Neural cell (in vitro differentiated cells): ENCODE measurements around the gene WARS2.

Source experiments
- EP300 ChIP-seq: fragments of 450-650 bp; conservative IDR thresholded peaks from 2 replicates; pipeline ENCODE4 v1.6.1; 2014; ENCODE audit warnings: antibody characterized with exemption, mild to moderate bottlenecking, moderate library complexity; ENCODE audit not compliant: poor library complexity, severe bottlenecking
- EZH2 ChIP-seq: fragments of 200-600, 300-800 bp; shearing (Covaris generic), sonication (generic); IDR thresholded peaks from 2 replicates; pipeline ENCODE4 v1.6.1; 2014; ENCODE audit warnings: antibody characterized with exemption, low read length, borderline replicate concordance, mild to moderate bottlenecking; ENCODE audit not compliant: insufficient read depth, poor library complexity, severe bottlenecking
- POLR2AphosphoS5 ChIP-seq: IDR thresholded peaks from 2 replicates; pipeline ENCODE4 v1.6.1; 2012
- SMC3 ChIP-seq: fragments of 450-650 bp; conservative IDR thresholded peaks from 2 replicates; pipeline ENCODE4 v1.6.1; 2014; ENCODE audit warnings: antibody characterized with exemption, mild to moderate bottlenecking, moderate library complexity; ENCODE audit not compliant: poor library complexity
- TAF1 ChIP-seq: IDR thresholded peaks from 2 replicates; pipeline ENCODE4 v1.6.1; 2012; ENCODE audit warnings: low read depth
- TF ChIP-seq, protein P1 (sequence below): fragments of 450-650 bp; IDR thresholded peaks from 2 replicates; pipeline ENCODE4 v1.5.1; 2014; ENCODE audit warnings: antibody characterized with exemption, mild to moderate bottlenecking, moderate library complexity; ENCODE audit not compliant: poor library complexity, severe bottlenecking

- no peak for TF ChIP-seq SMC3
- no peak for TF ChIP-seq TAF1
- TF ChIP-seq, protein P1, sequence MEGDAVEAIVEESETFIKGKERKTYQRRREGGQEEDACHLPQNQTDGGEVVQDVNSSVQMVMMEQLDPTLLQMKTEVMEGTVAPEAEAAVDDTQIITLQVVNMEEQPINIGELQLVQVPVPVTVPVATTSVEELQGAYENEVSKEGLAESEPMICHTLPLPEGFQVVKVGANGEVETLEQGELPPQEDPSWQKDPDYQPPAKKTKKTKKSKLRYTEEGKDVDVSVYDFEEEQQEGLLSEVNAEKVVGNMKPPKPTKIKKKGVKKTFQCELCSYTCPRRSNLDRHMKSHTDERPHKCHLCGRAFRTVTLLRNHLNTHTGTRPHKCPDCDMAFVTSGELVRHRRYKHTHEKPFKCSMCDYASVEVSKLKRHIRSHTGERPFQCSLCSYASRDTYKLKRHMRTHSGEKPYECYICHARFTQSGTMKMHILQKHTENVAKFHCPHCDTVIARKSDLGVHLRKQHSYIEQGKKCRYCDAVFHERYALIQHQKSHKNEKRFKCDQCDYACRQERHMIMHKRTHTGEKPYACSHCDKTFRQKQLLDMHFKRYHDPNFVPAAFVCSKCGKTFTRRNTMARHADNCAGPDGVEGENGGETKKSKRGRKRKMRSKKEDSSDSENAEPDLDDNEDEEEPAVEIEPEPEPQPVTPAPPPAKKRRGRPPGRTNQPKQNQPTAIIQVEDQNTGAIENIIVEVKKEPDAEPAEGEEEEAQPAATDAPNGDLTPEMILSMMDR, result no peak
- no peak for TF ChIP-seq POLR2AphosphoS5
- TF ChIP-seq EP300, result no peak
- no peak for TF ChIP-seq EZH2
Measured at GRCh38 chr1:119086830-119087229, 53.6 kb downstream of the WARS2 start.
